SK-N-SH (cell line): ENCODE data around the gene LIN52. TPM values are rescaled to one million over a fixed set of nuclear protein-coding genes. Genes with fewer than 3 reads are reported as not detected.

ENCODE experiments used
- CTCF ChIA-PET: fragments of 300-600, 350-600 bp; formaldehyde crosslinking; extraction: SDS; loops from one replicate; lab custom pipeline; 2021; lab: Yijun Ruan, JAX
- POLR2A ChIA-PET: fragments of 350-600 bp; sonication (Branson Sonifier 250); formaldehyde crosslinking; extraction: SDS; loops from one replicate; lab custom pipeline; 2020; ENCODE audit warnings: antibody characterized with exemption, inconsistent platforms; lab: Yijun Ruan, JAX
- DNase-seq: peaks from one replicate; pipeline ENCODE4 v3.0.0; 2012
- H2AFZ ChIP-seq: fragments of 200-600 bp; sonication (generic); 2 replicates; pipeline ENCODE4 v1.8.1; 2016; ENCODE audit warnings: antibody characterized with exemption, mild to moderate bottlenecking, low read depth
- H3F3A ChIP-seq: fragments of 200-600 bp; sonication (generic); replicated peaks from 2 replicates; pipeline ENCODE3; 2016; ENCODE audit warnings: antibody characterized with exemption, mild to moderate bottlenecking; ENCODE audit not compliant: insufficient read depth
- H3K27ac ChIP-seq, 2 experiments: fragments of 200-500 bp in 1 of 2; fragments of 200-600 bp in 1 of 2; sonication (Bioruptor generic) in 1 of 2; sonication (generic), shearing (Covaris generic) in 1 of 2; 2 replicates each; pipeline versions ENCODE4 v1.5.1 to v1.6.1; 2014 to 2016; ENCODE audit warnings: low read depth in 2 of 2, inconsistent platforms in 1 of 2, low read length in 1 of 2, mild to moderate bottlenecking in 1 of 2, mixed read lengths in 1 of 2
- H3K27me3 ChIP-seq: fragments of 200-600 bp; sonication (generic), shearing (Covaris generic); 2 replicates; pipeline ENCODE4 v1.6.1; 2016; ENCODE audit warnings: mixed run types; ENCODE audit not compliant: insufficient read depth
- H3K36me3 ChIP-seq, 2 experiments: fragments of 200-500 bp in 1 of 2; fragments of 200-600 bp in 1 of 2; sonication (Bioruptor generic) in 1 of 2; sonication (generic) in 1 of 2; replicated peaks in 1 of 2; 2 replicates each; pipeline versions ENCODE3 to v1.5.1; 2014 to 2016; ENCODE audit warnings: low read length in 1 of 2, mild to moderate bottlenecking in 1 of 2; ENCODE audit not compliant: insufficient read depth in 2 of 2, control insufficient read depth in 1 of 2
- H3K4me1 ChIP-seq, 2 experiments: fragments of 200-500 bp in 1 of 2; fragments of 200-600 bp in 1 of 2; sonication (Bioruptor generic) in 1 of 2; sonication (generic), shearing (Covaris generic) in 1 of 2; 2 replicates each; pipeline versions ENCODE4 v1.5.1 to v1.6.1; 2014 to 2016; ENCODE audit warnings: low read depth in 1 of 2, low read length in 1 of 2, mixed run types in 1 of 2; ENCODE audit not compliant: insufficient read depth in 2 of 2, control insufficient read depth in 1 of 2
- H3K4me2 ChIP-seq: fragments of 200-600 bp; sonication (generic), shearing (Covaris generic); 2 replicates; pipeline ENCODE4 v1.6.1; 2017; ENCODE audit warnings: mixed run types
- H3K4me3 ChIP-seq, 2 experiments: fragments of 200-500 bp in 1 of 2; fragments of 200-600 bp in 1 of 2; sonication (Bioruptor generic) in 1 of 2; sonication (generic), shearing (Covaris generic) in 1 of 2; 2 replicates each; pipeline versions ENCODE4 v1.5.1 to v1.8.1; 2014 to 2016; ENCODE audit warnings: low read depth in 2 of 2, inconsistent platforms in 1 of 2, low read length in 1 of 2, mild to moderate bottlenecking in 1 of 2, mixed read lengths in 1 of 2, moderate library complexity in 1 of 2
- H3K79me2 ChIP-seq: fragments of 200-600 bp; sonication (generic); 2 replicates; pipeline ENCODE4 v1.8.1; 2017; ENCODE audit warnings: mild to moderate bottlenecking; ENCODE audit not compliant: insufficient read depth
- H3K9ac ChIP-seq: fragments of 200-600 bp; sonication (generic); 2 replicates; pipeline ENCODE4 v1.6.1; 2017; ENCODE audit warnings: mixed run types
- H3K9me2 ChIP-seq: fragments of 200-600 bp; sonication (generic); 2 replicates; pipeline ENCODE4 v1.6.1; 2017; ENCODE audit warnings: mixed run types
- H3K9me3 ChIP-seq: fragments of 200-600 bp; sonication (generic); 2 replicates; pipeline ENCODE4 v1.6.1; 2017; ENCODE audit warnings: mixed run types, mild to moderate bottlenecking, moderate library complexity
- H4K20me1 ChIP-seq: fragments of 200-600 bp; sonication (generic); 2 replicates; pipeline ENCODE4 v1.6.1; 2017; ENCODE audit warnings: mild to moderate bottlenecking, mixed run types; ENCODE audit not compliant: insufficient read depth
- CTCF ChIP-seq: fragments of 200-600 bp; sonication (generic); IDR thresholded peaks from 2 replicates; pipeline ENCODE4 v1.6.1; 2017; ENCODE audit warnings: antibody characterized with exemption, mild to moderate bottlenecking, moderate library complexity
- ELF1 ChIP-seq: IDR thresholded peaks from 2 replicates; pipeline ENCODE4 v1.4.0; 2012
- EZH2phosphoT487 ChIP-seq: fragments of 200-600 bp; sonication (generic); IDR thresholded peaks from 2 replicates; pipeline ENCODE4 v1.6.1; 2017; ENCODE audit warnings: low read depth, mixed run types, mild to moderate bottlenecking, antibody characterized with exemption, moderate library complexity, borderline replicate concordance
- FOXJ3 ChIP-seq: sonication (generic); formaldehyde crosslinking; IDR thresholded peaks from 2 replicates; pipeline ENCODE4 v1.5.1; 2020; ENCODE audit warnings: mild to moderate bottlenecking, missing genetic modification reagents
- RAD21 ChIP-seq: IDR thresholded peaks from 2 replicates; pipeline ENCODE4 v1.6.1; 2012; ENCODE audit warnings: mild to moderate bottlenecking, low read length
- RCOR1 ChIP-seq: fragments of 150-350 bp; IDR thresholded peaks from 2 replicates; pipeline ENCODE4 v1.6.1; 2017; ENCODE audit warnings: antibody characterized with exemption, low read length
- SMC3 ChIP-seq: IDR thresholded peaks from 2 replicates; pipeline ENCODE4 v1.6.1; 2012; ENCODE audit warnings: low read depth, low read length, improper control_type of control experiment
- YY1 ChIP-seq: IDR thresholded peaks from 2 replicates; pipeline ENCODE4 v1.4.0; 2012; ENCODE audit warnings: low read depth, mild to moderate bottlenecking
- WGBS: methylation state at CpG from one replicate; pipeline ENCODE4 v1.1.6; 2017; ENCODE audit warnings: low lambda C conversion rate; 5-methylcytosine and 5-hydroxymethylcytosine counted together
- polyA plus RNA-seq, 3 experiments: library from polyadenylated mRNA; depleted of rRNA; stranded (reverse); fragments of >200 nt; gene quantifications; 2 replicates each; pipeline ENCODE4 v1.2.3, GENCODE V29; 2012
- TF ChIP-seq, protein P1 (sequence below): IDR thresholded peaks from 2 replicates; pipeline ENCODE4; 2012
- TF ChIP-seq, protein P2 (sequence below): IDR thresholded peaks from 2 replicates; pipeline ENCODE4 v1.4.0; 2012; ENCODE audit warnings: low read depth, borderline replicate concordance
- TF ChIP-seq, protein P3 (sequence below): IDR thresholded peaks from 2 replicates; pipeline ENCODE4 v1.6.1; 2012; ENCODE audit warnings: mild to moderate bottlenecking, low read depth, low read length, moderate library complexity

Gene LIN52
- polyA plus RNA-seq, 1 of the 3 experiments (the other 2 are of a cell fraction), result 4.9 TPM

- no peak for TF ChIP-seq SMC3
- TF ChIP-seq, protein P1, sequence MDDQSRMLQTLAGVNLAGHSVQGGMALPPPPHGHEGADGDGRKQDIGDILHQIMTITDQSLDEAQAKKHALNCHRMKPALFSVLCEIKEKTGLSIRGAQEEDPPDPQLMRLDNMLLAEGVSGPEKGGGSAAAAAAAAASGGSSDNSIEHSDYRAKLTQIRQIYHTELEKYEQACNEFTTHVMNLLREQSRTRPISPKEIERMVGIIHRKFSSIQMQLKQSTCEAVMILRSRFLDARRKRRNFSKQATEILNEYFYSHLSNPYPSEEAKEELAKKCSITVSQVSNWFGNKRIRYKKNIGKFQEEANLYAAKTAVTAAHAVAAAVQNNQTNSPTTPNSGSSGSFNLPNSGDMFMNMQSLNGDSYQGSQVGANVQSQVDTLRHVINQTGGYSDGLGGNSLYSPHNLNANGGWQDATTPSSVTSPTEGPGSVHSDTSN, result no peak
These were observed 131.9 kb downstream of the LIN52 start (continued) for GRCh38 chr14:74216671-74217070.

- Histone ChIP-seq H3K4me3 (peak overlapping the region; percentile 29 to 49; a peak in 3 of 4 replicates), H3K4me1 (peaks cover 0 to 2% of the 10 kb centered on the region in 2 experiments; a peak in 1 of 4 replicates), H3K9me3 (no peaks in the 10 kb centered on the region), H3K36me3 (no peaks in the 10 kb centered on the region), H2AFZ (peak overlapping the region; percentile 81; the same call in 1 of the 2 replicates), H3K9me2 (no peaks in the 10 kb centered on the region), H4K20me1 (no peaks in the 10 kb centered on the region), H3K4me2 (peak overlapping the region; percentile 77), H3F3A (no peaks in the 10 kb centered on the region), H3K9ac (no peak overlapping the region), H3K27me3 (peaks cover 39% of the 10 kb centered on the region), H3K27ac (no peak overlapping the region), H3K79me2 (no peaks in the 10 kb centered on the region)
- POLR2A ChIA-PET, result no interaction called here
- TF ChIP-seq CTCF (peak; percentile 87), RCOR1 (0 out of 2 replicates have a peak, but pooled peaks have one; percentile 22), FOXJ3 (CRISPR knock-in tag) (no peak), RAD21 (peak; percentile 58), ELF1 (no peak), SMC3 (peak; percentile 61), EZH2phosphoT487 (no peak), YY1 (no peak)
- TF ChIP-seq, protein P2, sequence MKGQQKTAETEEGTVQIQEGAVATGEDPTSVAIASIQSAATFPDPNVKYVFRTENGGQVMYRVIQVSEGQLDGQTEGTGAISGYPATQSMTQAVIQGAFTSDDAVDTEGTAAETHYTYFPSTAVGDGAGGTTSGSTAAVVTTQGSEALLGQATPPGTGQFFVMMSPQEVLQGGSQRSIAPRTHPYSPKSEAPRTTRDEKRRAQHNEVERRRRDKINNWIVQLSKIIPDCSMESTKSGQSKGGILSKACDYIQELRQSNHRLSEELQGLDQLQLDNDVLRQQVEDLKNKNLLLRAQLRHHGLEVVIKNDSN, result no peak
- TF ChIP-seq, protein P3, sequence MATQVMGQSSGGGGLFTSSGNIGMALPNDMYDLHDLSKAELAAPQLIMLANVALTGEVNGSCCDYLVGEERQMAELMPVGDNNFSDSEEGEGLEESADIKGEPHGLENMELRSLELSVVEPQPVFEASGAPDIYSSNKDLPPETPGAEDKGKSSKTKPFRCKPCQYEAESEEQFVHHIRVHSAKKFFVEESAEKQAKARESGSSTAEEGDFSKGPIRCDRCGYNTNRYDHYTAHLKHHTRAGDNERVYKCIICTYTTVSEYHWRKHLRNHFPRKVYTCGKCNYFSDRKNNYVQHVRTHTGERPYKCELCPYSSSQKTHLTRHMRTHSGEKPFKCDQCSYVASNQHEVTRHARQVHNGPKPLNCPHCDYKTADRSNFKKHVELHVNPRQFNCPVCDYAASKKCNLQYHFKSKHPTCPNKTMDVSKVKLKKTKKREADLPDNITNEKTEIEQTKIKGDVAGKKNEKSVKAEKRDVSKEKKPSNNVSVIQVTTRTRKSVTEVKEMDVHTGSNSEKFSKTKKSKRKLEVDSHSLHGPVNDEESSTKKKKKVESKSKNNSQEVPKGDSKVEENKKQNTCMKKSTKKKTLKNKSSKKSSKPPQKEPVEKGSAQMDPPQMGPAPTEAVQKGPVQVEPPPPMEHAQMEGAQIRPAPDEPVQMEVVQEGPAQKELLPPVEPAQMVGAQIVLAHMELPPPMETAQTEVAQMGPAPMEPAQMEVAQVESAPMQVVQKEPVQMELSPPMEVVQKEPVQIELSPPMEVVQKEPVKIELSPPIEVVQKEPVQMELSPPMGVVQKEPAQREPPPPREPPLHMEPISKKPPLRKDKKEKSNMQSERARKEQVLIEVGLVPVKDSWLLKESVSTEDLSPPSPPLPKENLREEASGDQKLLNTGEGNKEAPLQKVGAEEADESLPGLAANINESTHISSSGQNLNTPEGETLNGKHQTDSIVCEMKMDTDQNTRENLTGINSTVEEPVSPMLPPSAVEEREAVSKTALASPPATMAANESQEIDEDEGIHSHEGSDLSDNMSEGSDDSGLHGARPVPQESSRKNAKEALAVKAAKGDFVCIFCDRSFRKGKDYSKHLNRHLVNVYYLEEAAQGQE, result no peak
- WGBS, result 4% methylated on average over 28 of the region's 40 CpGs
- peak; percentile 94 for DNase-seq
- CTCF ChIA-PET, result interaction anchor here (0.6 to 4.4 kb wide), 25 partner anchors 8 to 109 kb away, joined by 3 to 64 read pairs (median 5); partner anchors contain the start of gene VSX2
These were observed 133.1 kb downstream of the LIN52 start for GRCh38 chr14:74217672-74218448.
